Neural progenitor cell (in vitro differentiated cells): ENCODE data around the gene C12orf57. TPM values are rescaled to one million over a fixed set of nuclear protein-coding genes. Genes with fewer than 3 reads are reported as not detected.

Experiments used
- DNase-seq: peaks from one replicate; pipeline ENCODE4 v3.0.0-alpha.2; 2016; ENCODE audit warnings: low spot score
- H2AFZ ChIP-seq: fragments of 200-600 bp; sonication (generic); replicated peaks from 2 replicates; pipeline ENCODE4 v1.6.1; 2016; ENCODE audit warnings: antibody characterized with exemption
- H3F3A ChIP-seq: fragments of 200-600 bp; sonication (generic); 2 replicates; pipeline ENCODE4 v1.6.1; 2016; ENCODE audit warnings: antibody characterized with exemption, low read depth
- H3K27ac ChIP-seq: fragments of 200-600 bp; sonication (generic); 2 replicates; pipeline ENCODE4 v1.5.1; 2016; ENCODE audit warnings: mild to moderate bottlenecking
- H3K27me3 ChIP-seq: fragments of 200-600 bp; sonication (generic); 2 replicates; pipeline ENCODE4 v1.6.1; 2016; ENCODE audit warnings: mild to moderate bottlenecking, moderate library complexity
- H3K36me3 ChIP-seq: fragments of 200-600 bp; sonication (generic); 2 replicates; pipeline ENCODE4 v1.5.1; 2016
- H3K4me1 ChIP-seq: fragments of 200-600 bp; sonication (generic); 2 replicates; pipeline ENCODE4 v1.6.1; 2016; ENCODE audit warnings: mixed run types
- H3K4me2 ChIP-seq: fragments of 200-600 bp; sonication (generic); 2 replicates; pipeline ENCODE4 v1.6.1; 2016
- H3K4me3 ChIP-seq: fragments of 200-600 bp; sonication (generic); 2 replicates; pipeline ENCODE4 v1.5.1; 2016
- H3K79me2 ChIP-seq: fragments of 200-600 bp; sonication (generic); 2 replicates; pipeline ENCODE4 v1.6.1; 2016; ENCODE audit warnings: low read depth
- H3K9ac ChIP-seq: fragments of 200-600 bp; sonication (generic); 2 replicates; pipeline ENCODE4 v1.6.1; 2016
- H3K9me3 ChIP-seq: fragments of 200-600 bp; sonication (generic); 2 replicates; pipeline ENCODE4 v1.5.1; 2016; ENCODE audit warnings: low read depth
- H4K20me1 ChIP-seq: fragments of 200-600 bp; sonication (generic); 2 replicates; pipeline ENCODE4 v1.6.1; 2016; ENCODE audit warnings: low read depth
- H3K27ac Mint-ChIP-seq: 3 replicates; pipeline ENCODE4 v1.8.0; 2021; ENCODE audit warnings: mixed read lengths
- H3K27me3 Mint-ChIP-seq: 2 replicates; pipeline ENCODE4 v1.8.0; 2022; ENCODE audit warnings: low read depth, mild to moderate bottlenecking, inconsistent platforms, moderate library complexity, mixed read lengths; ENCODE audit not compliant: insufficient read depth
- H3K36me3 Mint-ChIP-seq: 3 replicates; pipeline ENCODE4 v1.8.0; 2021; ENCODE audit warnings: mixed read lengths
- H3K4me1 Mint-ChIP-seq: 3 replicates; pipeline ENCODE4 v1.8.0; 2021; ENCODE audit warnings: mixed read lengths
- H3K4me3 Mint-ChIP-seq: 3 replicates; pipeline ENCODE4 v1.8.0; 2021; ENCODE audit warnings: mild to moderate bottlenecking, moderate library complexity, mixed read lengths
- H3K9me3 Mint-ChIP-seq: 3 replicates; pipeline ENCODE4 v1.8.0; 2020; ENCODE audit warnings: mixed read lengths
- EZH2 ChIP-seq: fragments of 200-600 bp; sonication (generic); IDR thresholded peaks from 2 replicates; pipeline ENCODE4 v1.6.1; 2017; ENCODE audit warnings: antibody characterized with exemption, mild to moderate bottlenecking, moderate library complexity
- EZH2phosphoT487 ChIP-seq: fragments of 200-600 bp; sonication (generic); IDR thresholded peaks from 2 replicates; pipeline ENCODE4 v1.6.1; 2017; ENCODE audit warnings: antibody characterized with exemption
- total RNA-seq: library from RNA; depleted of rRNA; stranded (reverse); fragments of >200 nt; gene quantifications from 2 replicates; pipeline ENCODE4 v1.2.3, GENCODE V29; 2015; ENCODE audit warnings: low replicate concordance
- TF ChIP-seq, protein P1 (sequence below): fragments of 200-600 bp; sonication (generic); IDR thresholded peaks from 2 replicates; pipeline ENCODE4 v1.5.1; 2017; ENCODE audit warnings: antibody characterized with exemption, mild to moderate bottlenecking

The C12orf57 gene, protein sequence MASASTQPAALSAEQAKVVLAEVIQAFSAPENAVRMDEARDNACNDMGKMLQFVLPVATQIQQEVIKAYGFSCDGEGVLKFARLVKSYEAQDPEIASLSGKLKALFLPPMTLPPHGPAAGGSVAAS
- 314 and 399 TPM in 2 replicates for total RNA-seq

- Mint-ChIP-seq H3K4me3 (peak within 1 kb of the TSS; percentile 96), H3K4me1 (peaks cover 47% of the 10 kb centered on the region), H3K27ac (peak within 1 kb of the TSS; percentile 99), H3K9me3 (no peaks in the 10 kb centered on the region), H3K27me3 (peaks cover 28% of the 10 kb centered on the region), H3K36me3 (peaks cover 23% of the 10 kb centered on the region)
- no peaks in the 10 kb centered on the region for H3K27me3 ChIP-seq
- H3K9me3 ChIP-seq = no peaks in the 10 kb centered on the region
- peaks cover 68% of the 10 kb centered on the region for H3F3A ChIP-seq
- H4K20me1 ChIP-seq = peaks cover 11% of the 10 kb centered on the region
- TF ChIP-seq EZH2 (no peak), EZH2phosphoT487 (no peak)
- TF ChIP-seq, protein P1, sequence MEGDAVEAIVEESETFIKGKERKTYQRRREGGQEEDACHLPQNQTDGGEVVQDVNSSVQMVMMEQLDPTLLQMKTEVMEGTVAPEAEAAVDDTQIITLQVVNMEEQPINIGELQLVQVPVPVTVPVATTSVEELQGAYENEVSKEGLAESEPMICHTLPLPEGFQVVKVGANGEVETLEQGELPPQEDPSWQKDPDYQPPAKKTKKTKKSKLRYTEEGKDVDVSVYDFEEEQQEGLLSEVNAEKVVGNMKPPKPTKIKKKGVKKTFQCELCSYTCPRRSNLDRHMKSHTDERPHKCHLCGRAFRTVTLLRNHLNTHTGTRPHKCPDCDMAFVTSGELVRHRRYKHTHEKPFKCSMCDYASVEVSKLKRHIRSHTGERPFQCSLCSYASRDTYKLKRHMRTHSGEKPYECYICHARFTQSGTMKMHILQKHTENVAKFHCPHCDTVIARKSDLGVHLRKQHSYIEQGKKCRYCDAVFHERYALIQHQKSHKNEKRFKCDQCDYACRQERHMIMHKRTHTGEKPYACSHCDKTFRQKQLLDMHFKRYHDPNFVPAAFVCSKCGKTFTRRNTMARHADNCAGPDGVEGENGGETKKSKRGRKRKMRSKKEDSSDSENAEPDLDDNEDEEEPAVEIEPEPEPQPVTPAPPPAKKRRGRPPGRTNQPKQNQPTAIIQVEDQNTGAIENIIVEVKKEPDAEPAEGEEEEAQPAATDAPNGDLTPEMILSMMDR = no peak
- peak within 1 kb of the TSS; percentile 100 for H3K27ac ChIP-seq
- peaks cover 20% of the 10 kb centered on the region for H3K4me1 ChIP-seq
- DNase-seq = peak; percentile 90
- peak within 1 kb of the TSS; percentile 64 for H3K9ac ChIP-seq
- H2AFZ ChIP-seq = no peak within 1 kb of the TSS
- H3K79me2 ChIP-seq = peaks cover 22% of the 10 kb centered on the region
- peak within 1 kb of the TSS; percentile 77 for H3K4me2 ChIP-seq
- H3K36me3 ChIP-seq = no peaks in the 10 kb centered on the region
- H3K4me3 ChIP-seq = peak within 1 kb of the TSS; percentile 56
Observed at GRCh38 chr12:6943722-6944380, at the start of gene C12orf57, which contains the start of gene RNU7-1. Gene C12orf57 (plus strand): TSS chr12:6944022. CDS start chr12:6944122, 100 bp downstream. Gene RNU7-1 (plus strand): TSS chr12:6943816.

- Histone ChIP-seq H3K4me2 (no peak overlapping the region), H4K20me1 (no peaks in the 10 kb centered on the region), H3F3A (peaks cover 20% of the 10 kb centered on the region), H3K27me3 (no peaks in the 10 kb centered on the region), H3K4me1 (peaks cover 7% of the 10 kb centered on the region), H3K9ac (no peak overlapping the region), H3K27ac (no peak overlapping the region), H2AFZ (no peak overlapping the region), H3K36me3 (no peaks in the 10 kb centered on the region), H3K9me3 (no peaks in the 10 kb centered on the region), H3K79me2 (no peaks in the 10 kb centered on the region), H3K4me3 (no peak overlapping the region)
- no peak overlapping the region for H3K4me3 Mint-ChIP-seq
- H3K9me3 Mint-ChIP-seq = no peaks in the 10 kb centered on the region
- H3K4me1 Mint-ChIP-seq = peaks cover 18% of the 10 kb centered on the region
- TF ChIP-seq, protein P1 = no peak
- TF ChIP-seq EZH2phosphoT487 = no peak
- no peak for TF ChIP-seq EZH2
- no peaks in the 10 kb centered on the region for H3K36me3 Mint-ChIP-seq
- no peaks in the 10 kb centered on the region for H3K27me3 Mint-ChIP-seq
- H3K27ac Mint-ChIP-seq = no peak overlapping the region
- DNase-seq = no peak
Observed at GRCh38 chr12:6894321-6894720, 49.5 kb upstream of the C12orf57 start.

GRCh38 chr12:6896846-6897435 lies 46.9 kb upstream of the C12orf57 start:
- Histone ChIP-seq H3K27me3 (no peaks in the 10 kb centered on the region), H4K20me1 (no peaks in the 10 kb centered on the region), H3F3A (peaks cover 7% of the 10 kb centered on the region), H3K4me2 (no peak overlapping the region), H3K9me3 (no peaks in the 10 kb centered on the region), H2AFZ (no peak overlapping the region), H3K9ac (no peak overlapping the region), H3K27ac (no peak overlapping the region), H3K4me1 (no peaks in the 10 kb centered on the region), H3K36me3 (no peaks in the 10 kb centered on the region), H3K79me2 (no peaks in the 10 kb centered on the region), H3K4me3 (no peak overlapping the region)
- no peaks in the 10 kb centered on the region for H3K36me3 Mint-ChIP-seq
- no peak for DNase-seq
- peak overlapping the region; percentile 8 for H3K4me3 Mint-ChIP-seq
- no peak overlapping the region for H3K27ac Mint-ChIP-seq
- peaks cover 16% of the 10 kb centered on the region for H3K4me1 Mint-ChIP-seq
- no peak for TF ChIP-seq EZH2
- TF ChIP-seq, protein P1 = no peak
- TF ChIP-seq EZH2phosphoT487 = no peak
- peaks cover 4% of the 10 kb centered on the region for H3K27me3 Mint-ChIP-seq
- H3K9me3 Mint-ChIP-seq = peaks cover 3% of the 10 kb centered on the region
